Measurements from ENCODE around the gene PCDHGC4. TPM values are rescaled to one million over a fixed set of nuclear protein-coding genes. Genes with fewer than 3 reads are reported as not detected.
A peak's percentile ranks its signal among the peaks of the same experiment; 100 is the strongest.

Gene PCDHGC4
- total RNA-seq, 1 experiment from 2014 or later: 4.3 TPM

GRCh38 chr5:141511771-141512325 is 27.0 kb downstream of the PCDHGC4 start:
- Histone ChIP-seq H3K27ac (ENCODE audit: insufficient read length, low read depth, low read length) (no peak overlapping the region), H3K9me3 (ENCODE audit: control insufficient read depth, low read depth, low read length) (no peaks in the 10 kb centered on the region), H4K8ac (replicated peaks; ENCODE audit: insufficient read length, low read depth, low read length) (no peak overlapping the region), H2AFZ (ENCODE audit: low read length) (no peak overlapping the region), H3K4me1 (ENCODE audit: insufficient read depth, low read length) (peaks cover 4% of the 10 kb centered on the region; the same call in 1 of the 2 replicates), H3K79me1 (ENCODE audit: insufficient read depth, low read depth, low read length, poor library complexity, severe bottlenecking) (no peaks in the 10 kb centered on the region), H2BK5ac (ENCODE audit: insufficient read length, low read length) (no peak overlapping the region), H2AK5ac (ENCODE audit: insufficient read length, low read length) (no peak overlapping the region), H3K4me2 (ENCODE audit: insufficient read depth, insufficient read length, low read length) (no peak overlapping the region), H3K23ac (ENCODE audit: insufficient read length, low read depth, low read length) (no peak overlapping the region), H3K56ac (ENCODE audit: insufficient read length, low read depth, low read length) (no peak overlapping the region), H3K18ac (ENCODE audit: insufficient read length, low read depth, low read length) (no peak overlapping the region), H3T11ph (ENCODE audit: low read length) (no peak overlapping the region), H3K14ac (ENCODE audit: insufficient read depth, low read length) (no peak overlapping the region), H4K20me1 (ENCODE audit: control insufficient read depth, insufficient read depth, insufficient read length) (no peaks in the 10 kb centered on the region), H2BK15ac (ENCODE audit: low read depth, low read length) (no peak overlapping the region), H4K91ac (ENCODE audit: insufficient read length, low read depth, low read length) (no peak overlapping the region), H3K4ac (ENCODE audit: low read depth, low read length) (no peak overlapping the region), H3K27me3 (ENCODE audit: insufficient read depth, low read length) (no peaks in the 10 kb centered on the region), H2BK120ac (ENCODE audit: low read depth, low read length, poor library complexity, severe bottlenecking) (no peak overlapping the region), H2BK12ac (ENCODE audit: insufficient read length, low read depth, low read length) (no peak overlapping the region), H3K23me2 (ENCODE audit: insufficient read length, low read depth, low read length, poor library complexity, severe bottlenecking) (peaks cover 17% of the 10 kb centered on the region), H3K79me2 (ENCODE audit: insufficient read depth, low read length) (no peaks in the 10 kb centered on the region), H2BK20ac (ENCODE audit: low read depth, low read length, poor library complexity, severe bottlenecking) (no peak overlapping the region), H4K5ac (ENCODE audit: insufficient read length, low read depth, low read length) (no peak overlapping the region), H3K9ac (ENCODE audit: extremely low read depth, insufficient read length, low read length) (no peak overlapping the region)
- Mint-ChIP-seq H3K36me3 (ENCODE audit: insufficient read depth in 1 of 3, low read depth in 3 of 3) (peaks cover 15 to 25% (median 21%) of the 10 kb centered on the region in 3 experiments), H3K27ac (no peak overlapping the region), H3K4me3 (peak overlapping the region in 1 of 2 experiments; percentile 88; a peak in 1 of 5 replicates), H3K27me3 (ENCODE audit: low read depth) (peaks cover 3% of the 10 kb centered on the region; the same call in 1 of the 2 replicates), H3K4me1 (peaks cover 56 to 66% of the 10 kb centered on the region in 2 experiments), H3K9me3 (no peaks in the 10 kb centered on the region; a peak in 1 of 5 replicates)
- WGBS (ENCODE audit: extremely low coverage, insufficient read length, low lambda C conversion rate): no CpG with 5 or more reads among the region's 4 CpGs
- no peak for DNase-seq
- TF ChIP-seq CTCF (conservative IDR thresholded peaks at IDR 0.05): no peak
